HepG2 (cell line): ENCODE results near the gene KLF16. TPM values are rescaled to one million over a fixed set of nuclear protein-coding genes. Genes with fewer than 3 reads are reported as not detected.

ENCODE experiments used
- ARID4A ChIP-seq: sonication (generic); formaldehyde crosslinking; IDR thresholded peaks from 2 replicates; pipeline ENCODE4 v1.5.0; 2020; ENCODE audit warnings: mild to moderate bottlenecking, missing genetic modification reagents, borderline replicate concordance
- CBX2 ChIP-seq, 2 experiments: fragments of 200-600 bp in 1 of 2; sonication (generic); formaldehyde crosslinking in 1 of 2; IDR thresholded peaks; 2 replicates each; pipeline versions ENCODE4 v1.7.0 to v1.8.1; 2018 to 2022; ENCODE audit warnings: low read depth in 2 of 2, low read length in 1 of 2, mild to moderate bottlenecking in 1 of 2, missing genetic modification reagents in 1 of 2
- CTCF ChIP-seq: sonication (generic); formaldehyde crosslinking; IDR thresholded peaks from 2 replicates; pipeline ENCODE4 v1.5.0; 2020; ENCODE audit warnings: mild to moderate bottlenecking, missing genetic modification reagents, moderate library complexity
- HNF1A ChIP-seq, 2 experiments: sonication (generic) in 1 of 2; formaldehyde crosslinking in 1 of 2; IDR thresholded peaks; 2 replicates each; pipeline versions ENCODE4 v1.4.0 to v1.6.1; 2016 to 2020; ENCODE audit warnings: borderline replicate concordance in 1 of 2, low read depth in 1 of 2, mild to moderate bottlenecking in 1 of 2, missing genetic modification reagents in 1 of 2
- KDM5B ChIP-seq: sonication (generic); formaldehyde crosslinking; IDR thresholded peaks from 2 replicates; pipeline ENCODE4 v1.4.0; 2020; ENCODE audit warnings: missing genetic modification reagents, mild to moderate bottlenecking, borderline replicate concordance
- KLF13 ChIP-seq: sonication (generic); formaldehyde crosslinking; IDR thresholded peaks from 2 replicates; pipeline ENCODE4 v1.4.0; 2020; ENCODE audit warnings: mild to moderate bottlenecking, missing genetic modification reagents
- LCORL ChIP-seq, 2 experiments: fragments of 450-650 bp in 1 of 2; sonication (generic) in 1 of 2; formaldehyde crosslinking in 1 of 2; IDR thresholded peaks; 2 replicates each; pipeline versions ENCODE4 v1.5.0 to v1.6.1; 2017 to 2020; ENCODE audit warnings: antibody characterized with exemption in 1 of 2, missing genetic modification reagents in 1 of 2
- NFE2 ChIP-seq: sonication (generic); formaldehyde crosslinking; IDR thresholded peaks from 2 replicates; pipeline ENCODE4 v1.4.0; 2020; ENCODE audit warnings: missing genetic modification reagents
- REXO4 ChIP-seq: sonication (generic); formaldehyde crosslinking; IDR thresholded peaks from 2 replicates; pipeline ENCODE4 v1.8.0; 2022; ENCODE audit warnings: missing genetic modification reagents, mild to moderate bottlenecking, borderline replicate concordance
- SKIL ChIP-seq: sonication (generic); formaldehyde crosslinking; IDR thresholded peaks from 2 replicates; pipeline ENCODE4 v1.8.0; 2022; ENCODE audit warnings: missing genetic modification reagents, mild to moderate bottlenecking, moderate library complexity, borderline replicate concordance
- XRCC5 ChIP-seq: fragments of 200-400 bp; formaldehyde crosslinking; optimal IDR thresholded peaks from 2 replicates; pipeline ENCODE3; 2017; ENCODE audit warnings: mild to moderate bottlenecking, low read length
- ZMAT3 ChIP-seq: sonication (generic); formaldehyde crosslinking; conservative IDR thresholded peaks from 2 replicates; pipeline ENCODE4 v1.7.0; 2021; ENCODE audit warnings: missing genetic modification reagents
- ZNF136 ChIP-seq: sonication (generic); formaldehyde crosslinking; IDR thresholded peaks from 2 replicates; pipeline ENCODE4 v1.8.1; 2022; ENCODE audit warnings: low read depth, mild to moderate bottlenecking, moderate library complexity, missing genetic modification reagents
- ZNF510 ChIP-seq: sonication (generic); formaldehyde crosslinking; IDR thresholded peaks from 2 replicates; pipeline ENCODE4 v1.4.0; 2020; ENCODE audit warnings: low read depth, mild to moderate bottlenecking, missing genetic modification reagents
- polyA plus RNA-seq, 8 experiments: library from polyadenylated mRNA; depleted of rRNA in 3 of 8; stranded (reverse) in 7 of 8; unstranded in 1 of 8; fragments of >200 nt; fragmentation: Illumina TruSeq in 4 of 8; extraction: Trizol in 4 of 8; gene quantifications; 2 replicates each; pipeline versions ENCODE4 v1.2.1 to v1.2.3, GENCODE V29; 2011 to 2016; ENCODE audit warnings: low read depth in 4 of 8, missing spikeins in 1 of 8, mixed read lengths in 1 of 8; ENCODE audit not compliant: insufficient read depth in 1 of 8
- total RNA-seq, 5 experiments: library from RNA; depleted of rRNA; stranded (reverse); fragments of >200 nt; fragmentation: Illumina TruSeq; extraction: Trizol; gene quantifications; 2 replicates each; pipeline ENCODE4 v1.2.3, GENCODE V29; 2016; ENCODE audit warnings: low read depth in 1 of 5

Gene KLF16
- total and polyA plus RNA-seq, 2 of the 13 experiments (the other 11 are each of a cell fraction or from before 2014, with no cell fraction given) = 3.5 to 6.7 TPM

- TF ChIP-seq CTCF (CRISPR knock-in tag) (peak; percentile 20; the same call in 1 of the 2 replicates), SKIL (CRISPR knock-in tag) (no peak), KDM5B (CRISPR knock-in tag) (peak; percentile 0; the same call in 1 of the 2 replicates), ZNF136 (CRISPR knock-in tag) (no peak), ARID4A (peak; percentile 63; the same call in 1 of the 2 replicates), ZNF510 (CRISPR knock-in tag) (0 out of 2 replicates have a peak, but pooled peaks have one; percentile 35), CBX2 (IDR thresholded peaks at IDR 0.05; ENCODE audit: low read depth, low read length) (no peak), CBX2 (CRISPR knock-in tag; IDR thresholded peaks at IDR 0.05; ENCODE audit: low read depth) (no peak), HNF1A (IDR thresholded peaks at IDR 0.05; ENCODE audit: low read depth) (no peak), HNF1A (CRISPR knock-in tag; IDR thresholded peaks at IDR 0.05; ENCODE audit: borderline replicate concordance) (peak; percentile 16; the same call in 1 of the 2 replicates), KLF13 (CRISPR knock-in tag) (no peak), LCORL (IDR thresholded peaks at IDR 0.05) (no peak), LCORL (CRISPR knock-in tag; IDR thresholded peaks at IDR 0.05) (peak; percentile 24; the same call in 1 of the 2 replicates), ZMAT3 (no peak), NFE2 (CRISPR knock-in tag) (no peak), REXO4 (no peak), XRCC5 (peak; percentile 17)
Observed at GRCh38 chr19:1847684-1848398, 15.5 kb downstream of the KLF16 start (continued).
